GM21381 (cell line): Measurements from ENCODE around the gene ANGPTL7.

ENCODE experiments used
- ATAC-seq: cut with Tn5 transposase; IDR thresholded peaks from one replicate; pipeline ENCODE4 v1.9.1; 2021; ENCODE audit warnings: mild to moderate bottlenecking, moderate library complexity; ENCODE audit not compliant: unreplicated experiment

Gene ANGPTL7

DNA sequence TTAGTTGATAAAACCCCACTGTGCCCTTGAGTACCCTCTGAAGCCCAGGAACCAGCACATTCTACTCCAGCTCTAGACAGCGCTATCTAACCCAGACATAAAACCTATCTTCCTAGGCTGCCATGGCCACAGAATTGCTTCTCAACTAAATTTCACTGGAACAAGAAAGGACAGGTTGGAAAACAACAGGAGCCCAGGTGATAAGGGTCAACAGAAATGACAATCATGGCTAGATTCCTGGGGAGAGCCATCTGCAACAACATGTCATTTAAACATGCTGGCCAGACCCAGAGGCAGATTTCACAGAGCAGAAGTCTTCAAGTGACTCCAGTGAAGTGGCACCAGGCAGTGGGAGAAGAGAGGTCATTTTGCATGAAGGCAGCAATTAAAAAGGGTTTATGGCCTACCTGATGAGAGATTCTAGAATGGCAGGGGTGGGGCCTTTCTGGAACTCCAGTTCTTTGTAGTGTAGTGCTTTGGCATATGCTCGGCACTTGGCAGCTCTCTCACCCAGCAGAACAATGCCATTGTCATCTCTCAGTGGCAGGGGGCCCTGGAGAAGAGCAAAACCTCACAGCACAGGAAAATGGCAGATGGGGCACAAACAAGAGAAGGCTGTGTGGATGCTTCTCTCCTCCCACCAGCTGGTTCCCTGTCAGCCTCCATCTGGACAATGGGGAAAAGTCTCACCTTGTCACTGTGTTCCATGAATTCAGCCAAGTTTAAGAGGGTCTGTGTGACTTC is 9.9 kb downstream of the ANGPTL7 start:
- no peak for ATAC-seq

DNA sequence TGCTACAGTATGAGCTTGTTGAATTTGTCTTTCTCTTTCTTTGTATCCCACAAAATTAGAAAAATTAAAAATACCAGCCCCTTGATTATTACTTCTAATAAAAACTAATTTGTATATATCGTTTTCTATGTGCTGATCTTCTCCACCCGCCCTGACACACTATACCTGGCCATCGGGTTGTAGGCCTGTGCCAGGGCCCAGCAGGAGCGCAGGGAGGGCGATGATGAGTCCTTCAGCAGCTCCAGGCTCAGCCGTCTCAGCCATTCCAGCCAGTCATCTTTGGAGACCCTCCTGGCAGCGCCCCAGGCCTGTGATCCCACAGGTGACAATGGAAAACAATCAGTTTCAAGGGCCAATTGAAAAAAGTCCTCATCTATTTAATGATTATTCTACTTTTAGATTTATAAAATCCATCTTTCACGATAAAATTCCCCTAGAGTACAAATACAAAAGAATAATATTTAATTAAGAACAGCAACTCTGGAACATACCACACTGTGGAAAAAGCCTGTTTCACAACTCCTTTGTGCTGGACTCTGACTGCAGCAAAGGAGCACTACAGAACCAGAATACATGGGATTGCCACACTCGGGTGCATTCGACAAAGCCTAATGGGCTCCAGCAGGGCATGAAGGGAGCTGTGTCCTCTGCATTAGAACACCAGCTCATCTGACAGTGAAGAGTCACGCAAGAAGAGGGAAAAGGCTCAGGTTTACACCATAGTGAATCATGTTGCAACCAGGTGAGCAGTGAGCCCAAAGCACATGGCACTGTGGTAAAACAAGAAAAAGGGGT is 15.4 kb downstream of the ANGPTL7 start:
- ATAC-seq: no peak

DNA sequence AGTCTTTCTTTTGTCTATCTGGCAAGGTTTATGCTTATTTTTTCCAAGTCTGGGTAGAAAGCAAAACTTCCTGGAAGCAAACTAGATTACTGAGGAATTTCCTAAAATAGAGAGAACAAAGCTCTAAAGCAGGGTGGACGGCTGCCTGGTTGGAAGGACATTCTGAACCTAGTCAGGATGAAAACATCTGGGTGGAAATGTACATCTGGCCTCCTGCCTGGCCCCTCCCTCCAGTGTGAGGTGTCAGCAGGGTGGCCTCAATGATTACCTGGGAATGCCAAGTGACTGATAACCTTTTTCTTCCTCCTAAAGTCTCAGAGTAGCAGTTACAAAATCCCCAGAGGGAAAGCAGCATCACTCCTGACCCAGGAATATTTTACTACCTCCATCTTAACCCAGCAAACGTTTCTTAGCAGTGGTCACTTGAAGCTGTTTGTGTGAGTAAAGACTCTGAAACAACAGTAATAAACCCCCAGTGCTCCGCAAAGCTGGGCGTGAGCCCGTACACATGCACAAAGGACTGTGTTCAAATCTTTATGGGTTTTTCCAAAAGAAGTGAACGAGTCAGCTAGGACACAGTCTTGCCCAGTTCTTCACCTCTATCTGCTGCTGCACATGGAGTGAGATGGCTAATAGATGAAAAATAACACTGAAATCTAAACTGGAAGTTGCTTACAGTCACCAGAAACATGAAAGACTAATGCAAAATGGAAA is 18.9 kb downstream of the ANGPTL7 start:
- no peak for ATAC-seq

DNA sequence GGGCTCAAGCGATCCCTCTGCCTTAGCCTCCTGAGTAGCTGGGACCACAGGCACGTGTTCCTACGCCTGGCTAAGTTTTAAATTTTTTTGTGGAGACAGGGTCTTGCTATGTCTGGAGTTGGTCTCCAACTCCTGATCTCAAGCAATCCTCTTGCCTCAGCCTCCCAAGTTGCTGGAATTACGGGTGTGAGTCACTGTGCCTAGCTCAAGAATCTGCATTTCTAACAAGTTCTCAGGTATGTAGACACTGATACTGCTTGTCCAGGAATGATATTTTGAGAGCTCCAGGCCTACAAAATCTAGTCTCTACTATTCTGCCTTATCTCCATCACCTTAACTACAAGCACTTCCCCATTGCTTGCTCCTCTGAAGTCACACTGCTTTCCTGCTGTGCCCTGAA is 22.3 kb downstream of the ANGPTL7 start:
- no peak for ATAC-seq

DNA sequence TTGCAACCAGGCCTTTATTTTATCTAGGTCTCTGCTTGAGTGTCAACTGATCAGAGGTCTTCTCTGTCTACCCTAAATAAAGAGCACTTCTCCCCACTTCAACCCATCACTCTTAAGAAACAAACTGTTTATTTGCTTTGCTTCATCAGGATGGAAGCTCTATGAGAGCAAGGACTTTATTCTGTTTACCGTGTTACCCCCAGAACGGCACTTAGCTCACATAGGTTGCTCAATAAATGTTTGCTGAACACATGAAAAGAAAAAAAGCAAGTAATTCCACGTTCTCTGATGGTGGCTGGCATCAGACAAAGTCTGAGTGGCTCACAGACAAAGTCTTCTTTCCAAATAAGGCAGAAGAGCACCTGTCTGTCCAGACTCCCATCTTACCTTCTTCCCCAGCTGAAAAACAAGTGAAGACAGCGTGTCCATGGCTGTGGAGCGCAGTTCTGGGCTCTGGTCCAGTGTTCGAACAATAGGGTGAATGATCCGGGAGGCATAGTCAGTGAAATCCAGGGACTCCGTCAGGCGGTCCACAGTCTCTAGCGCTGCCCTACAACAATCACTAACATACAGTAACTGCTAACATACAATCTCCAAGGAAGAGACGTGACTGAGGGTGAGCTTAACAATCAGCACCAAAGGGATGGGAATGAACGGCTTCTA is 22.9 kb downstream of the ANGPTL7 start:
- no peak for ATAC-seq

DNA sequence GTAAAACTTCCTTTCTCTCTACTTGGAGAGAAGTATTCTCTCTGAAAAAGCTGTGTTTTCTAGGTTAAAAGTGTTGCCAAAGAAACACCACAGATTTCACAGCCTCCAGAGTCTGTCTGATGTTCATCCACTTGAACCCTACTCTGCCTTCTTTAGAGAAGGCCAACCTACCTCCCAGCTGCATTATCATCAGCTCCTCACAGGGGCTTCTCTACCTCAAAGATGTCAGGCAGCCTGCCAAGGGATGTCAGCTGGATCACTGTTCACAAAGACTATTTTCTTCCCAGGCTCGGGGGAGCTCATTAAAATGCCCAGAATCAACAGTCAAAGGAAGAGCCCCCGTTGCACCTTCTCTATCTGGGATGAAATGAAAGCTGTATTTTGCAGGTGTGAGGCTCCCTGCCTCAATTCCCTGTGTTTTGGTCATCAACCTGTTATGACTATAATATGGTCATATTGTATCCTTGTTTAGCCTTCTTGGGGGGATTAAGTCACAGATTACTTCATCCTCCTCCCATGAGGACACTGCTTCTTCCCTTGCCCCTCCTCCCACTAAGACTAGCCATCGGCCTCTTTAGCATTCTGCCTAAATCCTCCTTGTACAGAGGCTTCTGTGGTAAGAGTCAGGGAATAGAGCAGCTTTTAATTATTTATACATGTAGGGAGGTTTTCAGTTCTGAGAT is 25.7 kb downstream of the ANGPTL7 start:
- ATAC-seq: no peak

DNA sequence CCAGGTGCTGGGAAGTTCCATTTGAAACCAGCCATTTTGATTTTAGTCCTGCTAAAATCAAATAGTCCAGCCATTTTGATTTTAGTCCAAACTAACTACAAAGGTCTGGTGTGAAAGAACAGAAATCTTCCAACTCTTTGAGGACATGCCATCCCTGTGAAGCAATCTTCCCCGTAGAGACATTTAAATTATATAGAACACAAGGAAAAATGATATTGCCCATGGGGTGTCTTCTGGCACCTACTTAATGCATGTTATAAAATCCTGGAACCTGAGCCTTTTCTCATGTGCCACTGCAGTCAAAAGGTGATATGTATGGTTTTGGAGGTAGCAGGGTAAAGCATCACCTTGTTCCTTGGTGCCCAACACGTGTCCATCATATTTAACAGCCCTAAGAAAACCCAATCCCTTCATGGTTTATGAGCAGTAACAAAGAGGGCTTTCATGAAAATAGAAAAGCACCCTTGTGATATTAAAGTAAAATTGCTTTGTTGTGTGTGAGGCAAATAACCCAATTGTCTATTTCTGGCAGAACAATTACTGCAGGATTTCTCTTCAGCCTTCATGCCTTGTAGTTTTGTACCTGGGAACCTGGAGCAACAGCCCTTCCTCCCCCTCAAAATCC is 26.3 kb downstream of the ANGPTL7 start:
- no peak for ATAC-seq

DNA sequence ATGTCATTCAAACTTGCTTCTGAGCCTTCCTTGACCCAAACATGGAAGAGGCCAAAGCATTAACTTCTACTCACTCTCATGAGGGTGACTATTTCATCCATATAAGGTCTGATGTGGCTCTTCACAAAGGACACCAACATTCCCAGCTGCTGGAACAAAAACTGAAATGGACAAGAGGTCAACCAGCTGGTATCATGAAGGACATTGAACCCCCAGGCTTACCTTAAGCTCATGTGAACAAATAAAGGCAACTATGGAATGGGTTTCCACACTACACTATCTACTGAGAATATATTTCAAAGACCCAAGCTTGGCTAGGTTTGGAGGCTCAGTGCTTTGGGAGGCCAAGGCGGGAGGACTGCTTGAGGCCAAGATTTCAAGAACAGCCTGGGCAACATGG is 26.9 kb downstream of the ANGPTL7 start:
- no peak for ATAC-seq

DNA sequence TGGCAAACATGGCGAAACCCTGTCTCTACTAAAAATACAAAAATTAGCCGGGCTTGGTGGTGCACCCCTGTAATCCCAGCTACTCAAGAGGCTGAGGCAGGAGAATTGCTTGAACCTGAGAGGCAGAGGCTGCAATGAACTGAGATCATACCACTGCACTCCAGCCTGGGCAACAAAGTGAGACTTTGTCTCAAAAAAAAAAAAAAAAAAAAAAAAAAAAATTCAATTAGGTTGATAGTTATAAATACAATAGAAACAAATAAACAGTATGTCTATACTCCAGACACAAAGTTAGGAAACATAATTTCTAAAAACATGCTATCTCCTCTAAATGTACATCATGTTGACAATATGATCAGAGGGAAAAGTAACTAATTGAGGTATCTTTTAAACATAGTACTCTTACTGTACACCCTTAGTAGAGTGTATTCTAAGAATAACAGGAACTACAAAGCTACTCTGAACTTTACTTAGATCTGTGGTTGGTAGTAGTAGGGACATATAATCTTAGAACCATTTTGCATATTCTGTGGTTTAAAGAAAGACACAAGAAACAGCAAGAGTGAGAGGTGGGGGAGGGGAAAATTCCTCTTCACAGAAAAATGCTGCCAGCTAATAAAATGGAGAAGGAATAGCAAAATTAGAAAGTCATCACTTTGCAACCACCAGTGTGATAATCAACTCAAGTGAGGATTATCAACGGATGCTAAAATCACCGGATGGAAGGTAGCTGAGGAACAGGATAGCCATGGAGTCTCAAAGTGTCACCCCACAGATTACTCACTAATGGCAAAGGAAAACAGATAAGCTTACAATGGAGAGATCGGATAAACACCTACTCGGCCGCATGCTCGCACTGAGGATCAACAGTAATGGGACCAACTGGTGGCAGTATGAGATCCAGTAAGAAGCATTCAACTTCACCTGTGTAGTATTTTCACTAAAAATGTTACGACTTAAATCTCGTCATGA is 38.2 kb downstream of the ANGPTL7 start:
- no peak for ATAC-seq

DNA sequence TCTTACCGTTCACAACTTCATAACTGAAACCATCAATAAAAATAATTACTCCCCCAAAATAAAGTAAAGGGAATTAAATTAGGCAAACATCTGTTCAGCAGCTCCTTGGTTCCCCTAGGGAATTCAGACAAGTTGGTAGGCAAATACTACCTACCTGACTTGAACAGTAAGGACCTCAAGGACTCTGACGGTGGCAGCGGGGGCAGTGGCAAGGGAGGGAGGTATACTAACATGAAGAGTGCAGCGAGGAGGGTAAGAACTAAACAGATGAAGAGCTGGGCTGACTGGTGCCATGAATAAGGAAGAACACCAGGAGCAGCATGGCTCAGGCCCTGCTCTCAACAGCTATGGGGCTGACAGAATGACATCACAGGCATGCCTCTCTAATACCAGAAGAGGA is 40.0 kb downstream of the ANGPTL7 start:
- no peak for ATAC-seq

DNA sequence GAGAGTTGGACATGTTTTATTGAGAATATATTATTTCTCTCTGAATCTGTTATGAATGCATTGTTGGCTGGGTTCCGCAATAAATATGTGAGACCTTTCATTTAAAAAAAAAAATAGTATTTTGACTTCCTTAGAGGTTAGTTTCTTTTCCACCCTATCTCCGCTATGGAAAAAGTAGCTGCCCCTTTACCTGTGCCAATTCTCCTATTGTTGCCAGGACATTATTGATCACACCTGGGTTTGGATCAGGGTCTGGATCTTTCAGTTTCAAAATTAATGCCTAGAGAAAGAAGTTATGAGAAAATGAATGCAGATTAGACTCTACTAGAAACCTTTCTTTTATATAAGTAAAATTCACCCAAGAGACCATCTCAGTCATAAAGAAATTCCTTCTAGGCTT is 44.1 kb downstream of the ANGPTL7 start:
- ATAC-seq: no peak

DNA sequence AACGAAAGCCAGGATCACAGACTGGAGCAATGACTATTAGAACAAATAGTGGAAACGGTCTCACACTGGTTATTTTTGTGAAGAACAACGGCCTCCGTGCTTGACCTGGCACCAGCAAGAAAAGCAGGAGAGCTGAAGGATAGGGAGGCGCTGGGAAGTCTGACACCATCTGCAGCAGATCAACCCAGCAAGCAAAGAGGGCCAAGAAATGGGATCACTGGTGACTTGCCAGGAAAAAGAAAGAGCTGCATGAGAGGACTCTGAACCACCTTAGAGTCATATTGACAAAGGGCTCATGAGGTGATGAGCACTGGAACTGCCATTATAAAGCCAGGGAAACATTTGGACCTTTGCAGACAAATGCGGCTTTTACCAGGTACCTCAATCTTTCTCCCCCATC is 48.2 kb downstream of the ANGPTL7 start:
- ATAC-seq: no peak

DNA sequence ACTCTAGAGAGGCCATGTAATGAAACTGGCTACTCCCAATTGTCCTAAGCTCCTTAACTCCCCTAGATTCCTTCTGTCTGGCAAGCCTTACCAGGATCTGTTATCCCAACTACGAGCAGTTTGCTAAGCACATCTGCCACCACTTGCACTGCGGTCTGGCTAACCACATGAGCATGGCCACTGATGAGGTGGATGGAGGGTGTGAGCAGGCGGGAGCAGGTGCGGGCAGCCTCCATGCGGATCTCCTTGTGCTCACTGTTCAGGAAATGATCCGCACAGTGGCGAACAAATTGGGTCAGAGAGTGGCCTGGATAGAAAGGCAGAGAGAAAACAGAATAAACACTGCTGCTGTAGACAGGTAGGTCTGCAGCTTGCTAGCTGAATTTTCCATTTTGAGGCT is 49.2 kb downstream of the ANGPTL7 start:
- no peak for ATAC-seq

DNA sequence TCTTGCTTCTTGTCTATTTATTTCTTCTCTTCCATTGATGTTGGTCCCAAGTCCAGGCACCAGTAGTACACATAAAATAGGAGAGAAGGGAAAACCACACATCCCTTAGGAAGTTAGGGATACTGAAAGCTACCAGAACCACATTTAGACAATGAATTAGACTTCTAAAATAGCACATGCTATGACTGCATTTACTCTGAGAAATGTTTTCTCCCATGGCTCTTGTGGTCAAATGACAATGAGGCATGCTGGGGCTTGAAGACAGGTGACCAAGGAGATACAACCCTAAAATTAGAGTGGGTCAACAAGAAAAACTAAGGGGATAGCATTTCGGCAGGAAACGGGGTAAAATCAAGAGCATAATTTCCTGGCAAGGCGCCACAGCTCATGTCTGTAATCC is 56.1 kb downstream of the ANGPTL7 start:
- ATAC-seq: no peak
